VCaP (cell line): Measurements from ENCODE around the gene PTGR1.

ENCODE experiments used
- H3K27ac ChIP-seq: fragments of 450-650 bp; 2 replicates; pipeline ENCODE4 v1.5.1; 2017
- CTCF ChIP-seq: fragments of 450-650 bp; conservative IDR thresholded peaks from 2 replicates; pipeline ENCODE4 v1.5.1; 2017; ENCODE audit warnings: mild to moderate bottlenecking, moderate library complexity

PTGR1 gene

GRCh38 chr9:111630182-111630963, 30.9 kb upstream of the PTGR1 start:
- TF ChIP-seq CTCF: no peak
- H3K27ac ChIP-seq: peak overlapping the region; percentile 89

GRCh38 chr9:111628411-111628810, 29.0 kb upstream of the PTGR1 start:
- no peak overlapping the region for H3K27ac ChIP-seq
- no peak for TF ChIP-seq CTCF

- H3K27ac ChIP-seq: no peak overlapping the region
- TF ChIP-seq CTCF: 0 out of 2 replicates have a peak, but pooled peaks have one; percentile 32
These were observed 28.0 kb upstream of the PTGR1 start for GRCh38 chr9:111627260-111627963.

- no peak for TF ChIP-seq CTCF
- peak overlapping the region; percentile 75; the same call in 1 of the 2 replicates for H3K27ac ChIP-seq
These were observed 23.2 kb upstream of the PTGR1 start for GRCh38 chr9:111622626-111623025.

GRCh38 chr9:111621895-111622480, 22.5 kb upstream of the PTGR1 start:
- peak; percentile 100 for TF ChIP-seq CTCF
- peak overlapping the region; percentile 75 for H3K27ac ChIP-seq

GRCh38 chr9:111617349-111617748, 17.9 kb upstream of the PTGR1 start:
- peak overlapping the region; percentile 84 for H3K27ac ChIP-seq

- TF ChIP-seq CTCF: no peak
- peak overlapping the region; percentile 84 for H3K27ac ChIP-seq
These were observed 16.5 kb upstream of the PTGR1 start for GRCh38 chr9:111615928-111616327.
